ENCODE measurements around the gene SUPT20H. TPM values are rescaled to one million over a fixed set of nuclear protein-coding genes. Genes with fewer than 3 reads are reported as not detected.

SUPT20H gene
- total and polyA plus RNA-seq, 2 of the 13 experiments (the other 11 are each of a cell fraction or from before 2014, with no cell fraction given): 35.0 to 63.6 TPM

- TF ChIP-seq IRF9 (CRISPR knock-in tag; IDR thresholded peaks at IDR 0.05; ENCODE audit: borderline replicate concordance): peak; percentile 54; the same call in 1 of the 2 replicates
- TF ChIP-seq ZSCAN31 (CRISPR knock-in tag; IDR thresholded peaks at IDR 0.05; ENCODE audit: low read depth): peak; percentile 72; the same call in 1 of the 2 replicates
- peak; percentile 100 for TF ChIP-seq THAP9 (CRISPR knock-in tag; IDR thresholded peaks at IDR 0.05; ENCODE audit: borderline replicate concordance)
- TF ChIP-seq SKI (IDR thresholded peaks at IDR 0.05; ENCODE audit: partially characterized antibody): peak; percentile 63
- TF ChIP-seq MZF1 (CRISPR knock-in tag; IDR thresholded peaks at IDR 0.05; ENCODE audit: borderline replicate concordance): no peak
- TF ChIP-seq TMF1 (CRISPR knock-in tag; IDR thresholded peaks at IDR 0.05; ENCODE audit: low read depth): peak; percentile 80
- no peak; the same call in 1 of the 2 replicates for TF ChIP-seq ZNF446 (CRISPR knock-in tag; IDR thresholded peaks at IDR 0.05)
- TF ChIP-seq ARID3A (IDR thresholded peaks at IDR 0.05; ENCODE audit: low read depth, low read length): no peak; the same call in 1 of the 2 replicates
- peak; percentile 38; the same call in 1 of the 2 replicates for TF ChIP-seq NCOA2 (CRISPR knock-in tag; IDR thresholded peaks at IDR 0.05)
- TF ChIP-seq HMG20A (CRISPR knock-in tag; IDR thresholded peaks at IDR 0.05; ENCODE audit: borderline replicate concordance): no peak
- TF ChIP-seq ZNF207 (IDR thresholded peaks at IDR 0.05; ENCODE audit: borderline replicate concordance): no peak
- no peak for TF ChIP-seq ZNF761 (CRISPR knock-in tag; conservative IDR thresholded peaks at IDR 0.05)
- TF ChIP-seq ZNF235 (CRISPR knock-in tag; IDR thresholded peaks at IDR 0.05; ENCODE audit: borderline replicate concordance): no peak
- TF ChIP-seq FLYWCH1 (CRISPR knock-in tag; IDR thresholded peaks at IDR 0.05): 0 out of 2 replicates have a peak, but pooled peaks have one; percentile 39
- peak; percentile 74 for TF ChIP-seq SP4 (CRISPR knock-in tag; IDR thresholded peaks at IDR 0.05)
- 0 out of 2 replicates have a peak, but pooled peaks have one; percentile 17 for TF ChIP-seq ZNF335 (CRISPR knock-in tag; IDR thresholded peaks at IDR 0.05)
- TF ChIP-seq U2AF1 (optimal IDR thresholded peaks at IDR 0.05; ENCODE audit: low read depth, low read length): peak; percentile 68
Observed at GRCh38 chr13:36999054-36999714, 60.3 kb downstream of the SUPT20H start, which contains the start of gene ALG5 (continued).
